Measurements from ENCODE around the gene LYPD8.

DNA sequence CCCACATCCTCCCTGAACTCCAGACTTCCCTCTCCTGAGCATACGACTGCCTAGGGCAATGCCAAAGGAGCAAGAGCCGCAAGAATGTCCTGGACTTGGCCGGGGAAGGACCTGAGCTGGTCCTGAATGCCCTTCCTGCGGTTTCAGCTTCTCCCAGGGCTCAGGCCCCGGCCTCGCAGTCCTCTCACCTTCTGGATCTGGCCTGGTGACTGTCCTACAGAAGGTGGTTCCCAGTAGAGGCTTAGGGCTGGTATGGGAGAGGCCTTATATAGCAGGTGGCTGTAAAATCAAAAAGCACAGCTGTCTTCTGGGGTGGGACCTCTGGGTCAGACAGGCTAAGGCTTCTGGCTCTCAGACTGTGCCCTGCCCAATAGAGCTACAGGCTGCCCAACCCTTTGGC, at the start of gene LYPD8:
- TF ChIP-seq, protein P1, sequence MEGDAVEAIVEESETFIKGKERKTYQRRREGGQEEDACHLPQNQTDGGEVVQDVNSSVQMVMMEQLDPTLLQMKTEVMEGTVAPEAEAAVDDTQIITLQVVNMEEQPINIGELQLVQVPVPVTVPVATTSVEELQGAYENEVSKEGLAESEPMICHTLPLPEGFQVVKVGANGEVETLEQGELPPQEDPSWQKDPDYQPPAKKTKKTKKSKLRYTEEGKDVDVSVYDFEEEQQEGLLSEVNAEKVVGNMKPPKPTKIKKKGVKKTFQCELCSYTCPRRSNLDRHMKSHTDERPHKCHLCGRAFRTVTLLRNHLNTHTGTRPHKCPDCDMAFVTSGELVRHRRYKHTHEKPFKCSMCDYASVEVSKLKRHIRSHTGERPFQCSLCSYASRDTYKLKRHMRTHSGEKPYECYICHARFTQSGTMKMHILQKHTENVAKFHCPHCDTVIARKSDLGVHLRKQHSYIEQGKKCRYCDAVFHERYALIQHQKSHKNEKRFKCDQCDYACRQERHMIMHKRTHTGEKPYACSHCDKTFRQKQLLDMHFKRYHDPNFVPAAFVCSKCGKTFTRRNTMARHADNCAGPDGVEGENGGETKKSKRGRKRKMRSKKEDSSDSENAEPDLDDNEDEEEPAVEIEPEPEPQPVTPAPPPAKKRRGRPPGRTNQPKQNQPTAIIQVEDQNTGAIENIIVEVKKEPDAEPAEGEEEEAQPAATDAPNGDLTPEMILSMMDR (IDR thresholded peaks at IDR 0.05) = no peak
- TF ChIP-seq, protein P2, sequence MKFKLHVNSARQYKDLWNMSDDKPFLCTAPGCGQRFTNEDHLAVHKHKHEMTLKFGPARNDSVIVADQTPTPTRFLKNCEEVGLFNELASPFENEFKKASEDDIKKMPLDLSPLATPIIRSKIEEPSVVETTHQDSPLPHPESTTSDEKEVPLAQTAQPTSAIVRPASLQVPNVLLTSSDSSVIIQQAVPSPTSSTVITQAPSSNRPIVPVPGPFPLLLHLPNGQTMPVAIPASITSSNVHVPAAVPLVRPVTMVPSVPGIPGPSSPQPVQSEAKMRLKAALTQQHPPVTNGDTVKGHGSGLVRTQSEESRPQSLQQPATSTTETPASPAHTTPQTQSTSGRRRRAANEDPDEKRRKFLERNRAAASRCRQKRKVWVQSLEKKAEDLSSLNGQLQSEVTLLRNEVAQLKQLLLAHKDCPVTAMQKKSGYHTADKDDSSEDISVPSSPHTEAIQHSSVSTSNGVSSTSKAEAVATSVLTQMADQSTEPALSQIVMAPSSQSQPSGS (CRISPR knock-in tag; IDR thresholded peaks at IDR 0.05; ENCODE audit: borderline replicate concordance, low read depth) = no peak
- no peak for TF ChIP-seq ETV6 (CRISPR knock-in tag; IDR thresholded peaks at IDR 0.05)
- TF ChIP-seq ZNF416 (CRISPR knock-in tag; IDR thresholded peaks at IDR 0.05) = no peak
- no peak for TF ChIP-seq GABPB1 (CRISPR knock-in tag; IDR thresholded peaks at IDR 0.05)
- no peak for TF ChIP-seq MYBL2 (CRISPR knock-in tag; IDR thresholded peaks at IDR 0.05)
- TF ChIP-seq, protein P3, sequence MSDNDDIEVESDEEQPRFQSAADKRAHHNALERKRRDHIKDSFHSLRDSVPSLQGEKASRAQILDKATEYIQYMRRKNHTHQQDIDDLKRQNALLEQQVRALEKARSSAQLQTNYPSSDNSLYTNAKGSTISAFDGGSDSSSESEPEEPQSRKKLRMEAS (CRISPR knock-in tag; IDR thresholded peaks at IDR 0.05) = no peak
- TF ChIP-seq, protein P4, sequence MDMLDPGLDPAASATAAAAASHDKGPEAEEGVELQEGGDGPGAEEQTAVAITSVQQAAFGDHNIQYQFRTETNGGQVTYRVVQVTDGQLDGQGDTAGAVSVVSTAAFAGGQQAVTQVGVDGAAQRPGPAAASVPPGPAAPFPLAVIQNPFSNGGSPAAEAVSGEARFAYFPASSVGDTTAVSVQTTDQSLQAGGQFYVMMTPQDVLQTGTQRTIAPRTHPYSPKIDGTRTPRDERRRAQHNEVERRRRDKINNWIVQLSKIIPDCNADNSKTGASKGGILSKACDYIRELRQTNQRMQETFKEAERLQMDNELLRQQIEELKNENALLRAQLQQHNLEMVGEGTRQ (CRISPR knock-in tag; IDR thresholded peaks at IDR 0.05) = no peak
- TF ChIP-seq TEAD4 (CRISPR knock-in tag; IDR thresholded peaks at IDR 0.05) = no peak
- no peak for TF ChIP-seq NR2C2 (CRISPR knock-in tag; IDR thresholded peaks at IDR 0.05)
- no peak for TF ChIP-seq MXD4 (CRISPR knock-in tag; IDR thresholded peaks at IDR 0.05; ENCODE audit: borderline replicate concordance)
- no peak for TF ChIP-seq SMAD4 (CRISPR knock-in tag; IDR thresholded peaks at IDR 0.05)
- TF ChIP-seq, protein P5, sequence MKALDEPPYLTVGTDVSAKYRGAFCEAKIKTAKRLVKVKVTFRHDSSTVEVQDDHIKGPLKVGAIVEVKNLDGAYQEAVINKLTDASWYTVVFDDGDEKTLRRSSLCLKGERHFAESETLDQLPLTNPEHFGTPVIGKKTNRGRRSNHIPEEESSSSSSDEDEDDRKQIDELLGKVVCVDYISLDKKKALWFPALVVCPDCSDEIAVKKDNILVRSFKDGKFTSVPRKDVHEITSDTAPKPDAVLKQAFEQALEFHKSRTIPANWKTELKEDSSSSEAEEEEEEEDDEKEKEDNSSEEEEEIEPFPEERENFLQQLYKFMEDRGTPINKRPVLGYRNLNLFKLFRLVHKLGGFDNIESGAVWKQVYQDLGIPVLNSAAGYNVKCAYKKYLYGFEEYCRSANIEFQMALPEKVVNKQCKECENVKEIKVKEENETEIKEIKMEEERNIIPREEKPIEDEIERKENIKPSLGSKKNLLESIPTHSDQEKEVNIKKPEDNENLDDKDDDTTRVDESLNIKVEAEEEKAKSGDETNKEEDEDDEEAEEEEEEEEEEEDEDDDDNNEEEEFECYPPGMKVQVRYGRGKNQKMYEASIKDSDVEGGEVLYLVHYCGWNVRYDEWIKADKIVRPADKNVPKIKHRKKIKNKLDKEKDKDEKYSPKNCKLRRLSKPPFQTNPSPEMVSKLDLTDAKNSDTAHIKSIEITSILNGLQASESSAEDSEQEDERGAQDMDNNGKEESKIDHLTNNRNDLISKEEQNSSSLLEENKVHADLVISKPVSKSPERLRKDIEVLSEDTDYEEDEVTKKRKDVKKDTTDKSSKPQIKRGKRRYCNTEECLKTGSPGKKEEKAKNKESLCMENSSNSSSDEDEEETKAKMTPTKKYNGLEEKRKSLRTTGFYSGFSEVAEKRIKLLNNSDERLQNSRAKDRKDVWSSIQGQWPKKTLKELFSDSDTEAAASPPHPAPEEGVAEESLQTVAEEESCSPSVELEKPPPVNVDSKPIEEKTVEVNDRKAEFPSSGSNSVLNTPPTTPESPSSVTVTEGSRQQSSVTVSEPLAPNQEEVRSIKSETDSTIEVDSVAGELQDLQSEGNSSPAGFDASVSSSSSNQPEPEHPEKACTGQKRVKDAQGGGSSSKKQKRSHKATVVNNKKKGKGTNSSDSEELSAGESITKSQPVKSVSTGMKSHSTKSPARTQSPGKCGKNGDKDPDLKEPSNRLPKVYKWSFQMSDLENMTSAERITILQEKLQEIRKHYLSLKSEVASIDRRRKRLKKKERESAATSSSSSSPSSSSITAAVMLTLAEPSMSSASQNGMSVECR (CRISPR knock-in tag; IDR thresholded peaks at IDR 0.05; ENCODE audit: borderline replicate concordance) = no peak
